ENCODE measurements around the gene ROPN1L.

Gene ROPN1L

DNA sequence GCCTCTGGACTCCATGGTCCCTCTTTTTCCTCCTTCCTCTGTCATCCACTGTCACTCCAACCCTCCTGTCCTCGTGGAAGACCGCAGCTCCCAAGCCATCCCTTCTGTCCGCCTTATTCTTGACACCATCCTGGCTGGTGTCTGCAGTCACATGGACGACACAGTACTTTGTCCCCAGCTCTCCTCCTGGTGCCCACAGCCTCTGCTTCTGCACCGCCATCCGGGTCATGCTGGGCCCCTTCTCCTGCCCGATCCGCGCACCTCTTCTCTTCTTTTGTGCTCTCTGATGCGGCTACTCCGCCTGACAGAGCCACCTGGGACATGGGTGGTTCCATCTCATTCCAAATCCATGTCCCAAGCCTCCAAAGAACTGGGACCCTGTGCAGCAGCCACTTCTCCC, 22.5 kb downstream of the ROPN1L start:
- no peak for DNase-seq (ENCODE audit: low read depth)
- TF ChIP-seq, protein P1, sequence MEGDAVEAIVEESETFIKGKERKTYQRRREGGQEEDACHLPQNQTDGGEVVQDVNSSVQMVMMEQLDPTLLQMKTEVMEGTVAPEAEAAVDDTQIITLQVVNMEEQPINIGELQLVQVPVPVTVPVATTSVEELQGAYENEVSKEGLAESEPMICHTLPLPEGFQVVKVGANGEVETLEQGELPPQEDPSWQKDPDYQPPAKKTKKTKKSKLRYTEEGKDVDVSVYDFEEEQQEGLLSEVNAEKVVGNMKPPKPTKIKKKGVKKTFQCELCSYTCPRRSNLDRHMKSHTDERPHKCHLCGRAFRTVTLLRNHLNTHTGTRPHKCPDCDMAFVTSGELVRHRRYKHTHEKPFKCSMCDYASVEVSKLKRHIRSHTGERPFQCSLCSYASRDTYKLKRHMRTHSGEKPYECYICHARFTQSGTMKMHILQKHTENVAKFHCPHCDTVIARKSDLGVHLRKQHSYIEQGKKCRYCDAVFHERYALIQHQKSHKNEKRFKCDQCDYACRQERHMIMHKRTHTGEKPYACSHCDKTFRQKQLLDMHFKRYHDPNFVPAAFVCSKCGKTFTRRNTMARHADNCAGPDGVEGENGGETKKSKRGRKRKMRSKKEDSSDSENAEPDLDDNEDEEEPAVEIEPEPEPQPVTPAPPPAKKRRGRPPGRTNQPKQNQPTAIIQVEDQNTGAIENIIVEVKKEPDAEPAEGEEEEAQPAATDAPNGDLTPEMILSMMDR (conservative IDR thresholded peaks at IDR 0.05; ENCODE audit: low read depth, low read length) = no peak
- no peak overlapping the region for H3K4me3 ChIP-seq (ENCODE audit: low read length)

GRCh38 chr5:10465726-10466125, 24.0 kb downstream of the ROPN1L start:
- TF ChIP-seq, protein P1 (conservative IDR thresholded peaks at IDR 0.05; ENCODE audit: low read depth, low read length) = no peak
- no peak overlapping the region for H3K4me3 ChIP-seq (ENCODE audit: low read length)
- no peak for DNase-seq (ENCODE audit: low read depth)

DNA sequence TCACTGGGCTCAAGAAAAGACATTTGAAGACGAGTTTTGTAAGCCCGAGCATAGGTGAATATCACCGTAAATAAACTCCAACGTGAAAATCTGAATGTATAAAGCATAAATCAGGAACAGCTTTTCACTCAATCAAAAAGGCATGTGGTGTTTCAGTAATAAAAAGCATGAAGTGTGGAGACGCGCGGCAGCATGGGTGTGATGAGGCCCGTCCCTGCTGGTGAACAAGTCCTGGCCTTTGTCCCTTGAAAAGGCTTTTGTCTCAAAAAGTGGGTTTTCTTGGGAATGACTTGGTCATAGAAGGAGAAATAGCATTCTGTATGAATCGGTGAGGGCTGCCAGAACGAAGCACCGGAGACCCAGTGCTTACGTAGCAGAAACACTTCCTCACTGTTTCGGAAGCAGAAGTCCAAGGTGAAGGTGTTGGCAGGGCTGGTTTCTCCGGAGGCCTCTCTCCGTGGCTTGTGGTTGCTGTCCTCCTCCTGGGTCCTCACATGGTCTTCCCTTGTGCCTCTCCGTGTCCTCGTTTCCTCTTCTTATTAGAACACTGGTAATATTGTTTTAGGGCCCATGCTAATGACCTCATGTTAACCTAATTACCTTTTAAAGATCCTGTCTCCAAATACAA, 24.9 kb downstream of the ROPN1L start:
- no peak for DNase-seq (ENCODE audit: low read depth)
- TF ChIP-seq, protein P1 (conservative IDR thresholded peaks at IDR 0.05; ENCODE audit: low read depth, low read length) = no peak
- no peak overlapping the region for H3K4me3 ChIP-seq (ENCODE audit: low read length)

DNA sequence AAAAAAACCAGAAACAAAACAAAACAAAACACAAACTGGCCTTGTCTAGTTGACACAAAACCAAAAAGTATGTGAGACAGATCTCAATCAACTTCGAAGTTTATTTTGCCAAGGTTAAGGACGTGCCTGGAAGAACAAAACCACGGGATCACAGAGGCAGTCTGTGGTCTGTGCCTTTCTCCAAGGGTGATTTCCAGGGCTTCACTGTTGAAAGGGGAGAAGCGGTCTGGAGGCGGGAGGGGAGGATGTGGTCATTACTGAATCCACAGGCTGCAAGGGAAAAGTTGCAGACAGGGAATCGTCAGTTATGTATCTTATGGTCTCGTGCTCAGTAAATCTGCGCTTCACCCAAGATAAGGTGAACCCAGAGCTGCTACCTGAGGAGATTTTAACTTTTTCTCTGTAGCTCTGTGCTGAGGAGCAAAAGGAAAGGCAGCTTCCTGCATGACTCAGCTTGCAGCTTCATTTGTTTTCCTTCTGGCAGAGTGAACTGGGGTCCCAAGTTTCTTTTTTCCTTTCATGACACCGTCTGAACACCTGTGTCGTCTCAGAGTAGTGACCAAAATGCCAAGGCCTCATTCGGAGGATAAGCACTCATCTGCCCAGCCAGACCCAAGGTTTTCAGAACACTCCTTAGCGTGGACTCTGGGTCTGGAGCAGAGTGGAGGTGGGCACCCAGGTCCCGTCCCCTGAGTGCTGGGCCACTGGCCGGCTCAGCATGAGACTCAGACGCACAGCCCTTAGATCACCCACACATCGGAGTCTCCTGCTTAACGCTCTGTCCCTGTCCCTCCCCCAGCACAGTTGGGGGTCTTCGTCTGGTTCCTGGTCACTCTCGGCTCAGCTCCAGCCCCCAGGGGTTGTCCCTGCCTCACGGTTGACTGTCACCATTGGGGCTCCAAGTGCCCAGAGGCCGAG, 25.9 kb downstream of the ROPN1L start:
- no peak overlapping the region for H3K4me3 ChIP-seq (ENCODE audit: low read length)
- DNase-seq (ENCODE audit: low read depth) = no peak
- TF ChIP-seq, protein P1 (conservative IDR thresholded peaks at IDR 0.05; ENCODE audit: low read depth, low read length) = no peak

DNA sequence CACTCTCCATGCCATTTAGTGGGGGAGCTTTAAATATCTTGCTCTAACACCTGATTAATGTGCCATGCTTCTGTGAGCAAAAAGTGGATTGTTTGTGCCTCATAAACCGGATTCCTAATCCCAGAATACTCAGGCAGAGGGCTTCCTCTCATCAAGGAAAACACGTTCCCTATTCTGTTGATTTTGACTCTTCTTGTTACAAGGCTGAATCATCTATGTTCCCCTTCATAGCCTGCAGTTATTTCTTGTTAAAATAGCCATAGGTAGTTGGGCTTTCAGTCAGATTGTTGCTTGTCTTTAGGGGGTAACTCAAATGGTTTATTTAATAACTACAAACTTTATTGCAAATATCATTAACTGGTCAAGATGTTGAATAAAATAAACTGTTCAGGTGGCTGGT, 26.6 kb downstream of the ROPN1L start:
- DNase-seq (ENCODE audit: low read depth) = no peak
- no peak overlapping the region for H3K4me3 ChIP-seq (ENCODE audit: low read length)
- TF ChIP-seq, protein P1 (conservative IDR thresholded peaks at IDR 0.05; ENCODE audit: low read depth, low read length) = no peak

- TF ChIP-seq, protein P1 (conservative IDR thresholded peaks at IDR 0.05; ENCODE audit: low read depth, low read length) = no peak
- no peak for DNase-seq (ENCODE audit: low read depth)
- no peak overlapping the region for H3K4me3 ChIP-seq (ENCODE audit: low read length)
Observed at GRCh38 chr5:10469253-10470050, 27.8 kb downstream of the ROPN1L start.
